Endothelial cell (in vitro differentiated cells): ENCODE results near the gene ERVV-1. TPM values are rescaled to one million over a fixed set of nuclear protein-coding genes. Genes with fewer than 3 reads are reported as not detected.
"Not testable (repeated sequence)": the region's sequence is repeated elsewhere in the genome, so short reads cannot be mapped to it uniquely, and the experiment has no call there.

Experiments used
- DNase-seq: peaks from one replicate; pipeline ENCODE4 v3.0.0; 2021; ENCODE audit warnings: low spot score
- H3K27ac Mint-ChIP-seq: one replicate; pipeline ENCODE4 v1.8.0; 2021; ENCODE audit warnings: mixed read lengths, inconsistent platforms; ENCODE audit not compliant: unreplicated experiment
- H3K27me3 Mint-ChIP-seq: one replicate; pipeline ENCODE4 v1.8.0; 2021; ENCODE audit warnings: mild to moderate bottlenecking, moderate library complexity, mixed read lengths, inconsistent platforms; ENCODE audit not compliant: unreplicated experiment
- H3K36me3 Mint-ChIP-seq: one replicate; pipeline ENCODE4 v1.8.0; 2021; ENCODE audit warnings: mild to moderate bottlenecking, low read depth, mixed read lengths, inconsistent platforms; ENCODE audit not compliant: unreplicated experiment
- H3K4me1 Mint-ChIP-seq: one replicate; pipeline ENCODE4 v1.8.0; 2021; ENCODE audit warnings: mild to moderate bottlenecking, mixed read lengths, inconsistent platforms; ENCODE audit not compliant: unreplicated experiment
- H3K4me3 Mint-ChIP-seq: one replicate; pipeline ENCODE4 v1.8.0; 2021; ENCODE audit warnings: mild to moderate bottlenecking, mixed read lengths, inconsistent platforms; ENCODE audit not compliant: unreplicated experiment
- H3K9me3 Mint-ChIP-seq: one replicate; pipeline ENCODE4 v1.8.0; 2021; ENCODE audit warnings: mixed read lengths, inconsistent platforms; ENCODE audit not compliant: unreplicated experiment
- CTCF ChIP-seq: fragments of 200-600 bp; sonication (generic); IDR thresholded peaks from one replicate; pipeline ENCODE4 v1.5.0; 2021; ENCODE audit warnings: antibody characterized with exemption; ENCODE audit not compliant: unreplicated experiment
- long read RNA-seq: library from polyadenylated mRNA; unstranded; transcript quantifications from one replicate; pipeline ENCODE4 v2.0.0, GENCODE V29; 2020; ENCODE audit not compliant: unreplicated experiment
- total RNA-seq: library from RNA; stranded (reverse); fragmentation: NEBNext Ultra II Directional; extraction: Animal tissue kit (Norgen Biotek cat#: 25700); gene quantifications from one replicate; pipeline ENCODE4 v1.2.1, GENCODE V29; 2021; ENCODE audit not compliant: unreplicated experiment

Gene ERVV-1
- total RNA-seq, result not detected
- long read RNA-seq, result 0 reads

GRCh38 chr19:53013621-53014020, at the start of gene ERVV-1:
Gene ERVV-1, plus strand, starts transcription at chr19:53013921. Its CDS starts 170 bp downstream, at chr19:53014091.
- Mint-ChIP-seq H3K36me3 (peaks cover 3% of the 10 kb centered on the region), H3K4me3 (no peak within 1 kb of the TSS), H3K4me1 (no peaks in the 10 kb centered on the region), H3K9me3 (no peaks in the 10 kb centered on the region), H3K27me3 (peaks cover 2% of the 10 kb centered on the region), H3K27ac (no peak within 1 kb of the TSS)
- no peak for DNase-seq
- no peak for TF ChIP-seq CTCF

- no peaks in the 10 kb centered on the region for H3K9me3 Mint-ChIP-seq
- DNase-seq, result no peak
- no peak for TF ChIP-seq CTCF
- H3K4me1 Mint-ChIP-seq, result peaks cover 9% of the 10 kb centered on the region
- peaks cover 3% of the 10 kb centered on the region for H3K27me3 Mint-ChIP-seq
- H3K27ac Mint-ChIP-seq, result no peak overlapping the region
- peaks cover 36% of the 10 kb centered on the region for H3K36me3 Mint-ChIP-seq
- peak overlapping the region; percentile 47 for H3K4me3 Mint-ChIP-seq
Measured at GRCh38 chr19:52967772-52968171, 45.9 kb upstream of the ERVV-1 start.

- Mint-ChIP-seq H3K27me3 (peaks cover 5% of the 10 kb centered on the region), H3K27ac (no peak overlapping the region), H3K4me1 (no peaks in the 10 kb centered on the region), H3K36me3 (peaks cover 39% of the 10 kb centered on the region), H3K9me3 (no peaks in the 10 kb centered on the region), H3K4me3 (no peak overlapping the region)
- no peak for TF ChIP-seq CTCF
- no peak for DNase-seq
Measured at GRCh38 chr19:52981329-52981728, 32.4 kb upstream of the ERVV-1 start.

GRCh38 chr19:52983167-52983566, 30.6 kb upstream of the ERVV-1 start:
- not testable (repeated sequence) for H3K27ac Mint-ChIP-seq

GRCh38 chr19:52987221-52987620, 26.5 kb upstream of the ERVV-1 start:
- TF ChIP-seq CTCF, result no peak
- no peak overlapping the region for H3K27ac Mint-ChIP-seq
- H3K4me1 Mint-ChIP-seq, result peaks cover 2% of the 10 kb centered on the region
- H3K27me3 Mint-ChIP-seq, result peaks cover 7% of the 10 kb centered on the region
- DNase-seq, result no peak
- H3K9me3 Mint-ChIP-seq, result peaks cover 5% of the 10 kb centered on the region
- peaks cover 33% of the 10 kb centered on the region for H3K36me3 Mint-ChIP-seq
- H3K4me3 Mint-ChIP-seq, result no peak overlapping the region

More at GRCh38 chr19:52983167-52983566, 30.6 kb upstream of the ERVV-1 start:
- H3K36me3 Mint-ChIP-seq, result peaks cover 54% of the 10 kb centered on the region
- not testable (repeated sequence) for H3K4me3 Mint-ChIP-seq, H3K27me3 Mint-ChIP-seq, H3K4me1 Mint-ChIP-seq, H3K9me3 Mint-ChIP-seq, DNase-seq

- H3K27ac Mint-ChIP-seq, result no peak overlapping the region
- peaks cover 2% of the 10 kb centered on the region for H3K4me1 Mint-ChIP-seq
- H3K9me3 Mint-ChIP-seq, result peaks cover 5% of the 10 kb centered on the region
- DNase-seq, result no peak
- H3K36me3 Mint-ChIP-seq, result peaks cover 33% of the 10 kb centered on the region
- TF ChIP-seq CTCF, result no peak
- peaks cover 8% of the 10 kb centered on the region for H3K27me3 Mint-ChIP-seq
- H3K4me3 Mint-ChIP-seq, result no peak overlapping the region
Measured at GRCh38 chr19:52988506-52988905, 25.2 kb upstream of the ERVV-1 start.
